GM19328 (cell line): ENCODE measurements around the gene SLC8A1.

ENCODE experiments used
- ATAC-seq: cut with Tn5 transposase; IDR thresholded peaks from one replicate; pipeline ENCODE4 v1.9.1; 2021; ENCODE audit warnings: mild to moderate bottlenecking, moderate library complexity; ENCODE audit not compliant: unreplicated experiment

The SLC8A1 gene

DNA sequence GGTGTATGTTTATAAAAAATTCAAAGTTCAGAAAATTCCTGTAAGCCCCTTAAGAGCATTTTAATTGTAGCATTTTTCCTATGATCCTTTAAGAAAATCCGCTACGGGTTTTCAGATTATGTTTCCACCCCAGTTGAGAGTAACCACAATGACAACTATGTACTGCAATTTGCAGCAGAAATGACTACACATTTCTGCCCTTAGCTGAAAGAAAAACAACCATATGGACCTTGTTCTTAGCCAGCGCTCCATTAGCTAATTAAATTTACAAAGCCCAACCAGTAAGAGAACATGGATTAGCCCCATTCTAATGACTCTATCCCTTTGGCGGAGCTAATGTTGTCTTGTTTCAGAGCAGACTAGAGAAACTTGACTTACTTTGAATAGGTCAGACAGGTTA is 247.6 kb downstream of the SLC8A1 start:
- ATAC-seq = no peak

DNA sequence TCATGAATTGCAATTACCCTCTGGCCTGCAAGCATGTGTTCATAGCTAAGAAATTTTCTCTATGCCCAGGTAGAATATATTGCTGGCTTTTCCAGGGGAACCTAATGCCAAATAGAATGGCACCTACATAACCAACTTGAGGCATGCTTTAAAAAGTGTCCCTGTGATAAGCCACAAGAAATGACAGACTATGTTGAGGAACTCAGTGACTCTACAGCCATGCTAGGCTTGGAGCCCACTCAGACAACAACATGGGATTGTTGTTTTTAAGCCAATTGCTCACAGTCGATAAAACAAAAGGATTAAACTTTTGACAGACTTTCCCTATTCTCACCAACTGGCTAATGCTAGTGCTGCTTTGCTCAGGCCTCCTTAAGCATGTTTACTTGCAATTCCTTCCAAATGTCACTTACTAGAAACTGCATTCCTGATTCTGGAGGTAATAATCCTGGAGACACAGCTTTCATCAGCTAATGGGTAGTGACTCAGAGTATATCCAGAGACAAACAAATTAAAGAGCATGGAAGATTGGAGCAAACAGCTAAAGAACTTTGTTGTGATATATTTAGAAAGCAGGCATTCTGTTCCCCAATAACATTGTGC is 249.0 kb downstream of the SLC8A1 start:
- ATAC-seq = no peak

DNA sequence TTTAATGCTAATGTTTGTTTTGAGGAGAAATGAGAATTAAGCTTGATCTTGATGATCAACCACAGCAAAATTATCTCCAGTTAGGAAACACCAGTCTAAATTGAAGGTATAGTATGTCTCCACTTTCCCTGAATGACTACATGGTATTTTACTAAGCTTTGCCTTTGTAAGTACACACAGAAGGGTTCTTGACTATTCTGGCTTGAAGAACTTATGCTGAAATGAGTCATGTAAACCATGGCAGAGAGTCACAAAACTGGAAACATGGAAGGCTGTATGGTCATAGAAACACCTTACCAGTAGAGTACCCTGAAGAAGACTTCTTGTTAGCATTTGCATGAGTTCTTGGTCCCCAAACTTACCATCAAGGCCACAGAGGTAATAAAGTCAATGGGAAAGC is 250.5 kb downstream of the SLC8A1 start:
- ATAC-seq = no peak

DNA sequence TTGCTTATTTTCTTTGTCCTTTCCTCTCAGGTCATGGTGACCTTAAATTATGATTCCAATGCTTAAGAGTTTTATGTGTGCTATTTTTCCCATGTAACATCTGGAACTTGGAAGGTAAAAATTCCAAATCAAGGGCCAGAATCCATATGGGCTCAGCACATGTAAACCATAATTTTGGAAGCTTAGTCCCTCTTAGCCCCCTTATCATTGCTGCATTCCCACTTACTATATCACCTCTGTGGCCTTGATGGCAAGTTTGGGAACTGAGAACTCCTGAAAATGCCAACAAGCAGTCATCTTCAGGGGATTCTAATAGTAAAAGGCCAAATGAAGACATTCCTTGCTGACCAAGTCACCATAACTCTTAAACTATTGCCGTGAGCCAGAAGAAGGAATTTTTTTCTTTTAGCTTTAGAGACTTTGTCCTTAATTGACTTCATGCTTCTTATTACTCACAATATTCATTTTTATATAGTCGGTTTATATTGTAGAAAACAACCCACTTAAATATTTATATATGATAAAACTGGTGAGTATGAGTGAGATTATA is 251.4 kb downstream of the SLC8A1 start:
- ATAC-seq = no peak

DNA sequence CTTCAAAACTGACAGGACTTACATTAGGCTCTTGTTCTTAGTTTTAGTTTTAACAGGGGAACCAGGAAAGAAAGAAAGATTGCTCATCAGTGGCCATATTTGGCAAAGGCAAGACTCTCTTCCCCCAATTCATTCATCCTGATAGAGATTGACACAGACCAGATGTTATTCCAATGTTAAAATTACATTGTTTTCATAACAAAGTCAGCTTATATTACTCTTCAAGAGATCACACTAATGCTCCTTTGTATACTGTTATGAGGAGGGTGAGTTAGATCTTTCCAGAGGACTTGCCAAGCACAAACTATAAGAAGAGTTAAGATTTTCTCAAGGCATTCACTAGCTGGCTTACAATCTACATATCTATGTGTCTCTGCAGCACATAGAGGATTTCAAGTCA is 252.1 kb downstream of the SLC8A1 start:
- no peak for ATAC-seq

DNA sequence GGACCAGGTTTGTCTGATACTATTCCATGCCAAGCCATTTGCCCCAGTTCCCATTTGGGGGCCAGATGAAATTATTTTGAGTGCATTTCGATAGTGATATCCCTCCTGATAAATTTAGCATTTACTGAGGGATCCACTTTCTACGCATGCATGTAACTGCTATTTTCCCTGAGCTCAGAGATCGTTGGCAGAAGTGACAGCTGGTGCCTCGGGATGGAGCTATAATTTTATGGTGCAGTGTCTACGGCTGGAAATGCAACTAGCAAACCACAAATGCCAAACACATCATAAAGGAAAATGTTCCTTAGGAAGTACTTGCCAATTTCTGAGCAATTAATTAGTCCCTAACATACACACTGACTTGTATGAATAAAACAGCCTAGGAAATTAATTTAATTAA is 254.8 kb downstream of the SLC8A1 start:
- no peak for ATAC-seq

DNA sequence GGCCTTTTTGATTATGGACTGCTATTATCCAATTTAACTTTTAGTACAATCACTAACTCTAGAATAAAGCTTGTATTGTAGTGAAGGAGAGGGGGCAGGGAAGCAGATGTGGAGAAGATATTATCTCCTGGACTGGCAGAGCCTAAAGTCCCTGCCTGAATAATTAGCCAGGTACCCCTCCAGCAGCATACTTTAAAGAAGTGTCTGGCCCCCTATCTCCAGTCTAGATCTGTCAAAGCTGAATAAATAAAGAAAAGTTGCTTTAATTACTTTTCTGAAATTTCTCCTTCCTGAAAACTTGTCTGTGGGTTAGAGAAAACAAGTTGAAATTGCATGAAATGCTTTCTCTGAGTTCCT is 258.2 kb downstream of the SLC8A1 start:
- no peak for ATAC-seq

DNA sequence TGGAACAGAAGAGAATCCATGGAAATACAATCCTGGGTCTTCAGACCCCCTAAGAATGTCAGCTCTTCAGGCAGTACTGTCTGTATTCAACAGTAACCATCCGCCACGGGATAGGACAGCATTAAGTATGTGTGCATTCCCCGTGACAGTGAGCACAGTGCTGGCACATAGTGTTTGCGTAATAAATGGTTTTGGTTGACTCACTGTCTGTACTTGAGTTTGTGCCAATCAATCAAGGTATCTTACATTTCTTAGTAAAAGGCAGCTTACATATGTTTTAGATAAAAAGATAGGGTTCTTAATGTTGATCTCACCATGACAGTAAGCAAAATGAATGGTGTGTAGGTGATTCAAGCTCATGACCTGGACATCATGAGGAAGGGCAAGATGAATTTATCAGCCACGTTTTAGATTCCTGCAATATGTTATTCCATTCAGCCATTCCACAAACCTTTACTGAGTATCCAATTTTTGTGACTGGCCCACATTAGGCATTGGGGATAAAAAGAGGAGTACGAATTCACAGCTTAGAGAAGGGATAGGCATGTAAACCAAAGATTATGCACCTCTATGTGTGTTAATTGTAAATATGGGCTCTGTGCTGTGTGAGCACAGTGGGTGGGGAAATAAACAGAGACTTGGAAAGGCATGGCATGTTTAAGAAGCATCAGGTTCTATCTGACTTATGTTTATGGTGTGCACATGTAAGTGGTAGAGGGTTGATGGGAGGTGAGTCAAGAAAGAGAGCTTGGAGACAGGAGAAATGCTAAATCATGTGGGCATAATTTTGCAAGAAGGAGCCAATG is 258.8 kb downstream of the SLC8A1 start:
- no peak for ATAC-seq

DNA sequence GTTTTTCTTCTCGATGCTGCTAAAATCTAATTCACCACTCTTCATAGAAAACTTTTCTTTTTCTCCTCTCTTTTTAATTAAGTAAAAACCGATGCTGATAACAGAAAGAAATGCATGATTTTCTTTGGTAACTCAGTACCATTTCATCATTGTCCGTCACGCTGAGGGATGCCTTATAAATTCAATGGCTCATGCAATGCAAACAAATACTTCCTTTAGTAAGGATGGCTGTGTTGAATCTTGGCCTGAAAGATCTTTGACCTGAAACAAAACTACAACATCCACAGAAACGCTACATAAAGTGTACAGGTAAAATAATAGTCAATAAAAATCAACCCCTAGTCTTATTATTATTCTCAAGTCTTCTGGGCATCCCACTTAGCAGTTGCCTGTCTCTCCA is 261.4 kb downstream of the SLC8A1 start:
- no peak for ATAC-seq

DNA sequence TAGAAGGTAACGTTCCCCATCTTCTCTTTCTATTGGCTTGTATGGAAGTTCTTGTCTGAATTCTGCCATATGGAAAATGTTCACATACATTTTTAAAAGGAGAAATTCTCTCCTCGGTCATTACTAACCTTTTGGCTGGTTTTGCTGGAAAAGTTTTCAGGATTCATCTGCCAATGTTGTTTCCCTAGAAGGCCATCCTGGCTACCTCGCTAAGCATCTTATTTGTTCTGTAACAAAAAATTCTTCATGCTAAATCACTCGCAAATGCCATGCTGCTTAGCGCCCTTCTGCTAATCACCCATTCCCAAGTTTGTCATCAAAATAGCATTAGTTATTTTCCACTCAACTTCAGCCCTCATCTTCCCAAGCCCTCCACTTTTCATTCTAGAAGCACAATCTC is 262.0 kb downstream of the SLC8A1 start:
- no peak for ATAC-seq

DNA sequence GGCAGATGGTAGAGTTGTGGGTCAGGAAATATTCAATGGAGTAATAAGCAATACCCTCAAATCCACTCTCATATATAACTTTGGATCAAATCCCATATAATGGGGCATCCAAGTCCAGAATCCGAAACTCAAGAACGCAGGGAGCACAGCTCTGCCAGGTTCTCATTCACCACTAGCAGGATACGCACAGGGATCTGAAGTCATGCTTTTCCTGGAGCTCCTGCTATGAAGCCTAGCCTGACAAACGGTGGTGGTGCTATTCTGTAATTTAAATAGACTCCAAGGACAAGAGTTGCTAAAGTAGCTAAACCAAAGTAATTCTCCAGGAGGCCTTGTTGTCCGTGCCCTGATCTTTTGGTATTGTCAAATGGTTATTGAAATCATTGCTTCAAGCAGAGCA is 264.8 kb downstream of the SLC8A1 start:
- no peak for ATAC-seq

DNA sequence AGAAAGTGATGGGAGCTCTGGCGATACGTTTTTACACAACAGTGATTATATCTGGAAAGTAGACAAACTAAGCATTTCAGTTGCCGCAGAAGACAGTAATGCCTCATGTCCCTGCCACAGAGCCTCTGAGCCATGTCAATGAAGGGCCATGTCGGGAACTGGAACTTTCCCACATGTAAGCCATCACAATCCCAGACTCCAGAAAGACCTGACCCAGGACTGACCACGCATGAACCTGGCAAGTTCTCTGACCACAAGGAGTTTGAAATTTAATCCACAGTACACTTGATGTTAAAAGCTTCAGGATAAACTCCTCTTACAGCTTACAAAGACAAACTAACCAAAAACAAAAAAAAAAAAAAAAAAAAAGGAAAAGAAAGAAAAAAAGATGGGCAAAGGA is 267.3 kb downstream of the SLC8A1 start:
- ATAC-seq = no peak

DNA sequence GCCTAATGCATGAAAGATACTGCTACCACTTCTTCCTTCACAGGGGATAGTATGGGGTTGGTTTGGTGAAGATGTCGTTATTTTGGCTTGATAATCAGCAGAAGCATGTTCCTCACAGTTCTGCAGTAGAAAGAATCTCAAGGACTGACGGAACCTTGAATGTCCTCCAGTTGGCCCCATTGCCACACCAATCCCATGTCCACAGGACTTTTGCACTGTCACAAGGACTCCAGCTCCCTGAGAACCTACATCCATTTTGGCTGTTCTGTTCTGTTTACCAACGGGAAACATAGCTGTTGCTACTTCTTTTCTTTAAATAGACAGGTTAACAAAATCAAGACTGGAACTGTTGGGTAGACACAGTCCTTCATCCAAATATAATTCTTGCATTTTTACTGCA is 270.0 kb downstream of the SLC8A1 start:
- ATAC-seq = no peak

DNA sequence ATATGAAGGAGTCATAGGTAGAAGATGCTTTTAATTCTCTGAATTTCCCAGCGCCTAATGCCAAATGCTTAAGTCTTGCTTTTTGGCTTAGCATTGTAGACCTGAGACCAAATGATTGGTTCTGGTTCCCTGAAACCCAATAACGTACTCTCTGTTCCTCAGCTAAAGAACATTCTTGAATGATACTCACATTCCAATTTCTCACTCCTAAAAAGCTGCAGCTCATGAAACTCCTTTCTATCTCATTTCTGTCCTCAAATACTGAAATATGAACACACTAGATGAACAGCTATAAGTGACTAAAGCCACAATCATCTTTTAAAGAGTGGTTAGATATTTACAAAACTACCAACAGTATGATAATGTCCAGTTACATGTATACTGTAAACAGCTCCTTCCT is 272.1 kb downstream of the SLC8A1 start:
- ATAC-seq = no peak

DNA sequence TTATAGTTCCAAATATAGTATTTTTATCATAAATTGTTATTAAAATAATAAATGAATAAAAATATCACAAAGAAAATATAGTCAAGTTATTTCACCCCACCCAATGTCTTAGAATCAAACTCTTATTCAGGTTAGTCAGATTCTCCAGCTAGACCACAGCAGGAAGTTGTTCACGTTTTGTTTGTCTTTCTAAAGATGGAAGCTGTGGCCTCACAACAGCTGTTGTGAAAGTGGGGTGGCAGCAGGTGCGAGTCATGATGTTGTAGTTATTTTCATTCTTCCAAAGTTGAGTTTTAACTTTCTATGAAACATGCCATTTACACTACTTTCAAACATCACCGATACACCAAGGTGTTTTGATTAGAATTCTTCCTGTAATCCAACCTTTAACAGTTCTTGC is 272.9 kb downstream of the SLC8A1 start:
- no peak for ATAC-seq

DNA sequence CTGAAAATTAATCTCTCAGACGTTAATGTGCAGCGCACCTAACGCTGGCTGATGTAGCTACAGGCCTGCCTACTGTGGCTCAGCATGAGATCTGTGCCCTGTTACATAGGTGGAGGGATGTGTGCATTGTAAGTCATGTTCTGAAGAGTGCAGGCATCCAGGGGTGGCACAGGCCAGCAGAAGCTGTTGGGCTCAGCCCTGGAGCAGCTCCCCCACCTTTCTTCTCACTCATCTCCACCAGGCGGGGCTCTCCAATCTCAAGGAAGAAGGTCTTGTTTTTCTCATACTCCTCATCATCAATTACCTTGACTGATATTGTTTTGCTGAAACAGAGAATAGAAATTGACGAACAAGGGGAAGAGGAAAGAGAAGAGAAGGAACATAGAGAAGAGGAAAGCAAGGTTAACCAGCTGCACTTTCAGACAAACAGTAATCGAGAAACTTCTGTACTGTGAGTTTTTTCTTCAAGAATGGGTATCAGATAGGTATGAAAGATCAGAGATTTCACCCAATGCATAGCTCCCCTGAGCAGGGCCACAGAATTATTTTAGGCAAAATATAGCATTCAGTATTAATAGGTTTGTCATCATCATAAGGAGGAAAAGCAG is 273.6 kb downstream of the SLC8A1 start:
- ATAC-seq = no peak

DNA sequence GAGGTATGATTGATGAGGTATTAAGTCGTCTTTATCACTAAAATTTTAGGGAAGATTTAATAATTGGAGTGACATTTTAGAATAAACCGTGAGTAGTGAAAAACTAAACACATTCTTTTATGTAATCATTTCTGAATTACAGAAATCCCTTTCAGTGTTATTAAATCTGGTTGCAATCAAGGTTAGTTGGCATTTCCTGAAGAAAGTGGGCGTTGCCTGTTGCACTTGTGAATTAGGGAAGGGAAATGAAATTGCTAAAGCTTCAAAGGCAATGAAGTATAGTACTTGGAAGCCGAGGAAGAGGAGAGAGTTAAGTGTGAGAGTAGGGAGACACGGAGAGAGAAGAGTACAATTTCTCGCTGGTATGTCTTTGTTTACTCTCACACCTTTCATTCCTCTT is 274.5 kb downstream of the SLC8A1 start:
- no peak for ATAC-seq

DNA sequence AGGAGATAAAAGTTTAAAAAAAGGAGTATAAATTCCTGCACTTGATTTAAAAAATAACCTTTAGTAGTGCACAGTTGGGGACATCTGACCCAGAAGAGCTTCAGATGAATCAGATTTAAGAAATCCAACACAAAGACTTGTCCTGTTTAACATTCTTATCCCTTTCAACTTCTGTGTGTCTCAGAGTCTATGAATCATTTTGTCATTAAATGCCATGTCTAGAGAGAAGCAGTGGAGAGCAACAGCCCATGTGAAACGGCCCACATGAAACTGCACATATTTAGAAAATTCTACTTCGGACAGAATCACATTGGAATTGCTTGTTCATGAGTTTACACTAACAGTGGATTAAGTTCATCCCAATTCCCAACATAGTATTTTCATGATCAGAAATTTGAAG is 278.6 kb downstream of the SLC8A1 start:
- no peak for ATAC-seq

DNA sequence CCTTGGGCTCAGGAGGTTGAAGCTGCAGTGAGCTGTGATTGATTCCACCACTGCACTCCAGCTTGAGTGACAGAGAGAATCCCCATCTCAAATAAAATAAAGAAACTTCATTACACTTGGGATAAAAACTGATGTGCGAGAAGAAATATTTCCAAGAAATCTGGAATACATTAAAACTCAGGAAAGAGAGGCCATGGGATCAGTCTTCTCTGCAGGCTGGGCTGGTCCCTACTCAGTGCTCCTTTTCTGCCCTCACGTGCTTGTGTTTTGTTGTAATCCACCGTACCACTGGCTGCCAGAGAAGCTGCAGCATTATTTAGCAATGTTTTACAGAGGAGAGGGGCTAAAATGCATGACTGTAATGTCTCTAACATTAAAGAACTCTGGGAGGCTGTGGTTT is 282.0 kb downstream of the SLC8A1 start:
- no peak for ATAC-seq

DNA sequence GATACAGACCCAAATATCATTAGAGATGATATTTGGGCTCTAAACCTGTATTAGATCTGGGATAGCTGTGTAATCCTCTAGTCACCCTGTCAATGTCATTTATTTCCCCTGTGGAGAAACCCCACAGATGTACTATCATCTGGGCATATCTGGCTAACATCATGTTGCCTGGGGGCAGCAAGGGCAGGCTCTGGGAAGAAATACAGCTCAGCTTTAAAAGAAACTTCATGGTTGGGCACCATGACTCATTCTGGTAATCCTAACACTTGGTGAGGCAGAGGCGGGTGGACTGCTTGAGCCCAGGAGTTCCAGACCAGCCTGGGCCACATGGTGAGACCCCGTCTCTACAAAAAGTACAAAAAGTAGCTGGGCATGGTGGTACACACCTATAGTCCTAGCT is 282.5 kb downstream of the SLC8A1 start:
- ATAC-seq = no peak

DNA sequence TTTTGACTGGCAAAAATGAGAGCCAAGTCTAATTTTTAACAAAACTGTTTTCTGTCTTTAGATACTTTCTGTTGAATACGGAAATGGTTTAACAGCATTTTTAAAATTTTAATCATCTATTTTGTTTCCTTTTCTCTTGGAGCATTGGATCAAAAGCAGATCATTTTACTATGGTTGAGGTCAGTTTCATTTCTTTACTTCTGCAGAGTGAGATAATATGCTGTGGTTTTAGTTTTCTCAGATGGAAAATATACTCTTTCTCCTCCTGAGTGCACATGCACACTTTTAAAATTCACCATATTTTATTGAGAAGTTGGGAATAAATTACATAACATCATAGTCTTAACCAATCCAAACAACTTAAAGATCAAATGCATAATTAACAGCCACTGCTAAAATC is 283.3 kb downstream of the SLC8A1 start:
- no peak for ATAC-seq

DNA sequence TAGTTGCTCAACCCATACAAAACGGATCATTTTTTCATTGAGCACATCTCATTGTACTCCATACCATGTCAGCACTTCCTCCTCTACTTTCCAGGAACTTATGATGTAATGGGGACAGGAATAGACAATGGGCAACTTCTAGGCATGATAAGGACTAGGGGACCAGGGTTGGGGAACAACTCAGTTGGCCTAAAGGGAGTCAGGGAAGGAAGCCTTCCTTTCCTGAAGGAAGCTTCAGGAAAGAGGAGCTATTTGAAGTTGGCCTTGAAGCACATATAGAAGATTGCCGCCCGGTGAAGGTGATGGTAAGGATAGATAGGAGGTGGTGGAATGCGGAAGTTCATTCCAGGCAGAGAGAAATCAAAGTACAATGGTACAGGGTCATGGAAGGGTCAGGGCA is 283.9 kb downstream of the SLC8A1 start:
- ATAC-seq = no peak
